Measurements from ENCODE around the gene TSPAN3.

TSPAN3 gene

DNA sequence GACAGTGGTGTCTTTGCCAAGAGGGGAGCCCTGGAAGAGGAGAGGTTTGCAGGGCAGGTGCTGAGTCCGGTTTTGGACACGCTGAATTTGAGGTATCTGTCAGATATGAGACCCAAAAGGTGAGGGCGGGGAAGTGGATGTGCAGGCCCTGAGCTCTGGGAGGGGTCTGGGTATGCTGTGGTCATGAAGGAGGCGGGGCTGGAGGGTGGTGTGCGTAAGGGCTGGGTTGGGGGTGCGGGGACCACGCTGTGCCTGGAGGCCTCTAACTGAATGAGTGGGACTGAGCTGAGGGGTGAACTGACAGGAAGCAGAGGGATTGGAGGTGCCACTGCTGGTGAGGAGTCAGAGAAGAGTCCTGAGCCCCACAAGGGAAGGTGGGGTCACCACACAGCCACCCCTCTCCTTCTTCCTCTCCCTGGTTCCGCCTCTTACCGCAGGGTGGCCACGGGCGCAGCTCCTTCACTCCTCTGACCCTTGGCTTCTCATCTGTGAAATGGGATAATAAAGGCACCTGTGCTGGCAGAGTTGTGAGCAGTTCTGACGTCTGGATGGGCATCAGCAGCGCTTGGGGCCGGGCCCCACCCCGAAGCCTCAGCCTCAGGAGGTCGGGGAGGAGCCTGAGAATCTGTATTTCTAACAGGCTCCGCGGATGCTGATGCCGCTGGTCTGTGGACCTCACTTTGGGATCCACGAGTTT is 47.2 kb downstream of the TSPAN3 start:
- no peak for DNase-seq (ENCODE audit: low spot score)

DNA sequence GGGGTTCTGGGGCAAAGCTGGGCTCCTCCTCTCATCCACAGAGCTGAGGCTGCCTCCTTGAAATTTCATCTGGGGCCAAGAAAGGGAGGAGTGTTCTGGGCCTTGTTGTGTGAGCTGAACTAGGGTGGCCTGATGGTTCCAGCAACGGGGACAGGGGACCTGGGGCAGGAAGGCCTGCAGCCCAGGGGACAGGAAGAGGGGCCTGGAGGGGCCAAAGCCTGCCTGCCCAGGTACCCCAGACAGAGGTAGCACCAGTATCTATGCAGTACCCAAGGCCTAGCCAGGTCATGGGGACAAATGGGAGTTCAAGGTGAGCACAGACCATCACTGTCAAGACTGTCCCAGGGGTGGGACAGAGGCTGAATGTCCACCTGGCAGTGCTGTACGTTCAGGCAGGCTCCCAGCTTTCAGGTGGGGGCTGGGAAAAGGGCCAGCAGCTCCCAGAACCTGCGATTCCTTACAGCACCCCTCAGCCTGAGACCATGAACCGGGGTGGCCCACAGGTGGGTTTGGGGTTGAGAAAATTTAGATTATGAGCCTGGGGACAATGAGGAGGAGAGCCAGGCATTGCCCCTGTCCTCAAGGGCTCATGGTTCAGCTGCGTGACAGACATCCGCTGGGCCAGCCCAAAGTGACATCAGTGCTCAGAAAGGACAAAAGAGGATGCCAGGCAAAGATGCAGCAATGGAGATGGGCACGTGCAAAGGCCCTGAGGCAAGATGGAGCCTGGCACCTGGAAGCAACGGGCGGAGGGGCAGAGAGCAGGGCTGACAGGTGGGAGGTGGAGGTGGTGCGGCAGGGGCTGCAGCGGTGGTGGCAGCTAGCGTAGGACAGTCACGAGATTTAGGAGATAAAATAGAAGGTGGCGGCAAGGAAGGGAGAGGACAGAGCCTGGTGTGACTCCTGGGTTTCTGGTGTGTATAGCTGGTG is 48.0 kb downstream of the TSPAN3 start:
- DNase-seq (ENCODE audit: low spot score), result no peak

DNA sequence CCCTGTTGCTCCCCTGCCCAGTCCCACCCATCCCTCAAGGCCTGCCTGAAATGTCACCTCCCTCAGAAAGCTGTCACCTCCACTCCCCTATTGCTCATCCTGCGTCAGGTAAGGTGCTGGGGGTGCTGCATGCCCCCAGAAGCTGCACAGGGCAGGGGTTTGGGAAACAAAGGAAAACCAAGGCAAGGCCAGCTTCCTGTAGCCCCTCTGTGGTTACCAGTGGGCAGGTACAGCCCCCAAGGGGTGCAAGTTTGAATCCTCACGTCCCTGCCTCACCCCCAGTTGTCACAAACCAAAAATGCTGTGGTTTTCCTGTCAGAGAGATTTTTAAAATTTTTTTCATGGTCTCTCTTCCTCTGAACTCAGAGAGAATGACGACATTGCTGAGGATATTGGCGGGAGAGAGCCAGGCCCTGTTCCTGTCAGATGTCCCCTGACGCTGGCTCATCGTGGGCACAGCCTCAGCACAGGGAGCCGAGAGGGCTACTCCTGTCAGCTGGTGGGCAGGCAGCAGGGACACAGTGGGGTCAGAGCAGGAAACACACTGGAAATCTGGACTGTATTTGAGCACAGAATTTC is 49.0 kb downstream of the TSPAN3 start:
- no peak for DNase-seq (ENCODE audit: low spot score)

- DNase-seq (ENCODE audit: low spot score), result no peak
These were observed 49.8 kb downstream of the TSPAN3 start for GRCh38 chr15:77021088-77021481.

DNA sequence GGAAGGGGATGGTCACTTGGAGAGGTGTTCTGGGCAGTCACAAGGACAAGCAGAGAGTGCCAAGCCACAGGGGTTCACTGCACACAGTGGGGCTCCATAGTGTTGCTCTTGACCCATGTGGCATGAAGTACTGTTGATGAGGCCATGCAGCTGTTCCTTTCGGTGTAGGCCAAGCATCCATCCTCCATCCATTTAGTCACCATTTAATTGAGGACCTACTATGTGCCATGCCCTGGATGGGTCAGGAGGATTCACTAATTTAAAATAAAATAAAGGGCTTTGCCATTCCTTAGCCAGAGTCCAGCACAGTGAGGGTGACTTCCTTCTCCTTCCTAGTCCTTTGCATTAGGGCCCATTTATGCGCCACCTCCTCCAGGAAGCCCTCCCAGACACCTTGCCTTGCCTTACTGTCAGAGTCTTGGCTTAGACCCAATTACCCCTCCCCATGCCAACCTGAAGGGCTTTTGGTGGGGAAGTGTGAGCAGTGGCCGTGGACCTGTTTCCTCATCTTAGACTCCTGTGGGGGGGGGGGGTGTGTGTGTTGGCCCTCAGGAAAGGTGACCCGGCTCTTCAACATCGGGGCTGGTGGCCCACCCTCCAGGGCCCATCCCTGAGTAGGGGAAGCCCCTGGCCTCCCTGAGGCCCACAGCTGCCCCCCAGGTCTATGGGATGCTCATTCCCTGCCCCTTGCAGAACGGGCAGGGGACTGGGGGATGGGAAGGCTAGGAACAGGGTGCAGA is 50.4 kb downstream of the TSPAN3 start:
- DNase-seq (ENCODE audit: low spot score), result no peak

- DNase-seq (ENCODE audit: low spot score), result no peak
These were observed 51.2 kb downstream of the TSPAN3 start for GRCh38 chr15:77019521-77020331.

GRCh38 chr15:77018796-77019505 is 52.0 kb downstream of the TSPAN3 start:
- DNase-seq (ENCODE audit: low spot score), result no peak

GRCh38 chr15:77017761-77018720 is 52.9 kb downstream of the TSPAN3 start:
- DNase-seq (ENCODE audit: low spot score), result no peak

DNA sequence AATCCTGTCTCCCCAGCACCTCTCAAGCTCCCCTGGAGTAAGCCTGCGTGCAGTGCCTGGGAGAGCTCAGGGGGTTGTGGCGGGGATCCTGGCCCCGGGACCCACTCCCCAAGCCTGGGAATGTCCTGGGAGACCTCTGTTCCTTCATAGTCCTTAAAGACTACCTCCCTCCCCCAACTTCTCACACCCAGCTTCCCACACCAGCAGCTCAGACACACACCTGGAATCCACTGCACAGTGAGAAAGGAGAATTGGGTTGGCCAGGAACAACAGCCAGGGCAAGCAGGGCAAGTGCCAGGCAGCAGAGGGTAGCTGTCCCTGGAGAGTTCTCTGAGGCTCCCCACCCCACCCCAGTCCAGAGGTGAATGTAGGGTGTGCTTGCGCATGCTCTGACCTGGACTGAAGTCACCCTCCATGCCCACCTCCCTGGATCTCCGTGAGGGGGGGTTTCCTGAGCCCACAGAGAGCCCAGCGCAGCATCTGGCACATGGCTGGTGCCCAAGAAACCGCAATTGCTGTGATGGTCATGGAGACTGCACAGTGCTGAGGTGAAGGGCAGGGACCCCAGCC is 53.7 kb downstream of the TSPAN3 start:
- DNase-seq (ENCODE audit: low spot score), result no peak

- DNase-seq (ENCODE audit: low spot score), result no peak
These were observed 54.6 kb downstream of the TSPAN3 start for GRCh38 chr15:77016321-77016695.

DNA sequence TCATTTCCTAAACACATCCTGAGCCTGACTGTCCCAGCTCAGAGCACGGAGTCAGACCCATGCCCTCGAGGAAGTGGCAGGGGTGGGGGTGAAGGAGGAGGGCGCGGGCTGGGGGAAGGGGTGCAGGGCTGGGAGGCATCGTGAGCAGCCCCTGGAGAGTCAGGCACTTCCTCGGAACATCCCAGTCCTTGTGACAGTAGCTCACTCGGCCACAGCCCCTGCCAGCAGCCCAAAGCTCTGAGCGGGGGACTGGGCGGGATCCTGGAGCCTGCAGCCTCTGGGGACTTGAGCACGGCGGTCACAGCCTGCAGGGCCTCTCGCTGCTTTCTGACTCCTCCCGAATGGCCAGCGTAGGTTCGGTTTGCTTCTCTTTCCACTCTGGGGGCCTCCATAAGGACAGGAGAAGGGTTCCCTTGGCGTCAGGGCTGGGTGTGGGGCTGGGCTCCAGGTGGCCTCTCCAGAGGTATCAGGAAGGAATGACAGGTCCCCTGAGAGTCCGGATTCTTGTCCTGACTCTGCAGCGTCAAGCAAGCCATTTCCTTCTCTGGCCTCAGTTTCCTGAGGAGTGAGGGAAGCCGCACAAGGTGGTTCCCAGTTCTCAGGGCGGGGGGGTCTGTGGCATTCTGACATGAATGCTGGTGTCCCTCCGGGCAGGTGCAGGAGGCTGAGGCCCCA is 55.1 kb downstream of the TSPAN3 start:
- no peak for DNase-seq (ENCODE audit: low spot score)

- no peak for DNase-seq (ENCODE audit: low spot score)
These were observed 56.5 kb downstream of the TSPAN3 start for GRCh38 chr15:77014132-77015081.

GRCh38 chr15:77013776-77014131 is 57.2 kb downstream of the TSPAN3 start:
- no peak for DNase-seq (ENCODE audit: low spot score)

GRCh38 chr15:77012868-77013267 is 58.0 kb downstream of the TSPAN3 start:
- no peak for DNase-seq (ENCODE audit: low spot score)

DNA sequence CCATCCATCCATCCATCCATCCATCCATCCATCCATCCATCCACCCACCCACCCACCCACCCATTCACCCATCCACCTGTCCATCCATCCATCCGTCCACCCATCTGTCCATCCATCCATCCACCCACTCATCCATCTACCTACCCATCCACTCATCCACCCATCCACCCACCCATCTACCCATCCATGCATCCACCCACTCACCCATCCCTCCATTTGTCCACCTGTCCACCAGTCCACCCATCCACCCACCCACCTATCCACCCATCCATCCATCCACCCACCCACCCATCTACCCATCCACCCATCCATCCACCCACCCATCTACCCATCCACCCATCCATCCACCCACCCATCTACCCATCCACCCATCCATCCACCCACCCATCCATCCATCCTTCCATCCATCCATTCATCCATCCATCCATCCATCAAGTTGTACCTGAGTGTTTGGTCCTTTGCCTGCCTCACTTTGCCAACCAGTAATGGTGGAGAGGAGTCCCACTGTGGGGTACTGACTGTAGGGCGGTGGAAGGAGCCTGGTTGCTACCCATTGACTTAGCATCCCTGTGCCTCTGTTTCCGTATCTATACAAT is 58.7 kb downstream of the TSPAN3 start:
- DNase-seq (ENCODE audit: low spot score), result no peak

DNA sequence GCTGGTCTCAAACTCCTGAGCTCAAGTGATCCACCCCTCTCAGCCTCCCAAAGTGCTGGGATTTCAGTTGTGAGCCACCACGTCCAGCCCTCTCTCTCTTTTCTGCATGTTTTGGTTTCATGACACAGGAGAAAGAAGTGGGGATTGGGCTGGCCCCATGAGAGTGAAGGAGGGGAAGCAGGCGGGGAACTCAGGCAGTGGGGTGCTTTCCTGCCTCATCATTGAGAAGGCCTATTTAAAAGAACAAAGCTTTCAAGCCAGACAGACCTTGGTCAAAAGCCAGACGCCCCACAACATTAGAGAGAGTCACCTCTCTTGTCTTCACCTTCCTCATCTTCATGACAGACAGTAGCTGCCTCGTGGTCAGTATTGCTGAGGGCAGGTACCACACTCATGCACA is 60.1 kb downstream of the TSPAN3 start:
- no peak for DNase-seq (ENCODE audit: low spot score)

DNA sequence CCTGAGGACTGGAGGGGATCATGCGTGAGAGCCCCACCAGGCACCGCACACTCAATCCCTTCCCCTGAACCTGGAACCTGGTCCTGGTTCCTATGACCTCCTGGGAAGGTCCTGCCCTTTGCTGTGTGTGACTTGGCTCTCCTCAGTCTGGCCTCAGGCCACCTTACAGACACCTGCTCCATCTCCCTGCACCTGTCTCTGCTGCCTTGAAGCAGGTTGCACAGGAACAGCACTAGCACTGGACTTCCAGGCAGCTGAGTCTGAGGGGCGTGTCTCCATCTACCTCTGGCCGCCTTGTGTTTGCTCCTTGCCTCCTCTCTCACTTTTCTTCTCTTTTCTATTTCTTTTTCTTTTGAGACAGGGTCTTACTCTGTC is 60.6 kb downstream of the TSPAN3 start:
- DNase-seq (ENCODE audit: low spot score), result no peak

Measured in HuH-7.5 (cell line).